Activated naive CD4-positive, alpha-beta T cell treated with anti-CD3 and anti-CD28 coated beads, Interleukin-2, amount 50 U/mL, for 24 hours (primary cell): ENCODE data around the gene C2orf42.
"Not testable (repeated sequence)": the region's sequence is repeated elsewhere in the genome, so short reads cannot be mapped to it uniquely, and the experiment has no call there.

Experiments
- H3K27ac Mint-ChIP-seq: one replicate; pipeline ENCODE4 v1.8.0; 2021; ENCODE audit warnings: mild to moderate bottlenecking, mixed read lengths
- H3K27me3 Mint-ChIP-seq: one replicate; pipeline ENCODE4 v1.8.0; 2021; ENCODE audit warnings: mixed read lengths
- H3K36me3 Mint-ChIP-seq: one replicate; pipeline ENCODE4 v1.8.0; 2021; ENCODE audit warnings: mixed read lengths
- H3K4me1 Mint-ChIP-seq: one replicate; pipeline ENCODE4 v1.8.0; 2021; ENCODE audit warnings: mixed read lengths
- H3K4me3 Mint-ChIP-seq: one replicate; pipeline ENCODE4 v1.8.0; 2021; ENCODE audit warnings: mild to moderate bottlenecking, mixed read lengths
- H3K9me3 Mint-ChIP-seq: one replicate; pipeline ENCODE4 v1.8.0; 2021; ENCODE audit warnings: mixed read lengths

The C2orf42 gene

GRCh38 chr2:70192516-70192915 lies 1.7 kb upstream of the C2orf42 start:
- Mint-ChIP-seq H3K4me1 (peaks cover 24% of the 10 kb centered on the region), H3K36me3 (peaks cover 2% of the 10 kb centered on the region), H3K27ac (no peak overlapping the region), H3K27me3 (no peaks in the 10 kb centered on the region), H3K9me3 (no peaks in the 10 kb centered on the region), H3K4me3 (no peak overlapping the region)

- Mint-ChIP-seq H3K27me3 (no peaks in the 10 kb centered on the region), H3K27ac (peak overlapping the region; percentile 99)
These were observed 471 bp upstream of the C2orf42 start for GRCh38 chr2:70191244-70191735.

GRCh38 chr2:70188460-70188859 lies 2.4 kb downstream of the C2orf42 start:
- no peaks in the 10 kb centered on the region for H3K27me3 Mint-ChIP-seq
- H3K36me3 Mint-ChIP-seq = peaks cover 2% of the 10 kb centered on the region
- peak overlapping the region; percentile 61 for H3K4me3 Mint-ChIP-seq
- peak overlapping the region; percentile 96 for H3K27ac Mint-ChIP-seq
- H3K4me1 Mint-ChIP-seq = peaks cover 24% of the 10 kb centered on the region
- H3K9me3 Mint-ChIP-seq = no peaks in the 10 kb centered on the region

More at GRCh38 chr2:70191244-70191735, 471 bp upstream of the C2orf42 start:
- Mint-ChIP-seq H3K4me1 (peaks cover 24% of the 10 kb centered on the region), H3K9me3 (no peaks in the 10 kb centered on the region), H3K36me3 (peaks cover 2% of the 10 kb centered on the region), H3K4me3 (peak overlapping the region; percentile 95)

- not testable (repeated sequence) for H3K9me3 Mint-ChIP-seq, H3K4me3 Mint-ChIP-seq, H3K27me3 Mint-ChIP-seq, H3K27ac Mint-ChIP-seq, H3K36me3 Mint-ChIP-seq
- peaks cover 24% of the 10 kb centered on the region for H3K4me1 Mint-ChIP-seq
These were observed 3.6 kb downstream of the C2orf42 start for GRCh38 chr2:70187170-70187569.

- Mint-ChIP-seq H3K27me3 (no peaks in the 10 kb centered on the region), H3K9me3 (no peaks in the 10 kb centered on the region), H3K4me3 (no peak overlapping the region), H3K4me1 (peaks cover 3% of the 10 kb centered on the region), H3K36me3 (peaks cover 4% of the 10 kb centered on the region), H3K27ac (no peak overlapping the region)
These were observed 8.1 kb downstream of the C2orf42 start for GRCh38 chr2:70182689-70183088.

GRCh38 chr2:70181363-70181956 lies 9.4 kb downstream of the C2orf42 start:
- H3K4me1 Mint-ChIP-seq = peaks cover 3% of the 10 kb centered on the region

GRCh38 chr2:70173520-70173919 lies 17.3 kb downstream of the C2orf42 start:
- no peaks in the 10 kb centered on the region for H3K4me1 Mint-ChIP-seq
- peaks cover 14% of the 10 kb centered on the region for H3K36me3 Mint-ChIP-seq
- no peaks in the 10 kb centered on the region for H3K27me3 Mint-ChIP-seq
- no peaks in the 10 kb centered on the region for H3K9me3 Mint-ChIP-seq
- no peak overlapping the region for H3K4me3 Mint-ChIP-seq
- no peak overlapping the region for H3K27ac Mint-ChIP-seq

More at GRCh38 chr2:70181363-70181956, 9.4 kb downstream of the C2orf42 start:
- Mint-ChIP-seq H3K36me3 (peaks cover 6% of the 10 kb centered on the region), H3K27ac (no peak overlapping the region), H3K27me3 (no peaks in the 10 kb centered on the region), H3K4me3 (no peak overlapping the region), H3K9me3 (no peaks in the 10 kb centered on the region)

- H3K4me3 Mint-ChIP-seq, H3K27me3 Mint-ChIP-seq, H3K27ac Mint-ChIP-seq, H3K9me3 Mint-ChIP-seq, H3K4me1 Mint-ChIP-seq: not testable (repeated sequence)
- peaks cover 14% of the 10 kb centered on the region for H3K36me3 Mint-ChIP-seq
These were observed 21.1 kb downstream of the C2orf42 start for GRCh38 chr2:70169654-70170245.

- peaks cover 7% of the 10 kb centered on the region for H3K36me3 Mint-ChIP-seq
- H3K27me3 Mint-ChIP-seq = no peaks in the 10 kb centered on the region
- H3K27ac Mint-ChIP-seq = peak overlapping the region; percentile 74
- H3K4me3 Mint-ChIP-seq = no peak overlapping the region
- H3K9me3 Mint-ChIP-seq = no peaks in the 10 kb centered on the region
- H3K4me1 Mint-ChIP-seq = peaks cover 12% of the 10 kb centered on the region
These were observed 29.7 kb downstream of the C2orf42 start for GRCh38 chr2:70161069-70161534.

- peaks cover 7% of the 10 kb centered on the region for H3K36me3 Mint-ChIP-seq
- H3K4me3 Mint-ChIP-seq = no peak overlapping the region
- H3K9me3 Mint-ChIP-seq = no peaks in the 10 kb centered on the region
- H3K27ac Mint-ChIP-seq = peak overlapping the region; percentile 86
- H3K27me3 Mint-ChIP-seq = no peaks in the 10 kb centered on the region
- H3K4me1 Mint-ChIP-seq = peaks cover 12% of the 10 kb centered on the region
These were observed 30.3 kb downstream of the C2orf42 start for GRCh38 chr2:70160545-70160944.

- not testable (repeated sequence) for H3K27ac Mint-ChIP-seq, H3K9me3 Mint-ChIP-seq, H3K4me3 Mint-ChIP-seq, H3K27me3 Mint-ChIP-seq, H3K36me3 Mint-ChIP-seq
- H3K4me1 Mint-ChIP-seq = peaks cover 26% of the 10 kb centered on the region
These were observed 41.6 kb downstream of the C2orf42 start for GRCh38 chr2:70149130-70149686.

GRCh38 chr2:70148211-70148760 lies 42.5 kb downstream of the C2orf42 start:
- not testable (repeated sequence) for H3K36me3 Mint-ChIP-seq, H3K4me3 Mint-ChIP-seq, H3K27me3 Mint-ChIP-seq, H3K27ac Mint-ChIP-seq, H3K9me3 Mint-ChIP-seq
- H3K4me1 Mint-ChIP-seq = peaks cover 29% of the 10 kb centered on the region

GRCh38 chr2:70145851-70146739 lies 44.7 kb downstream of the C2orf42 start:
- peak overlapping the region; percentile 86 for H3K27ac Mint-ChIP-seq
- H3K4me1 Mint-ChIP-seq = peaks cover 43% of the 10 kb centered on the region
- no peaks in the 10 kb centered on the region for H3K9me3 Mint-ChIP-seq
- peak overlapping the region; percentile 12 for H3K4me3 Mint-ChIP-seq
- peaks cover 5% of the 10 kb centered on the region for H3K36me3 Mint-ChIP-seq
- no peaks in the 10 kb centered on the region for H3K27me3 Mint-ChIP-seq

- Mint-ChIP-seq H3K4me3 (peak overlapping the region; percentile 38), H3K9me3 (no peaks in the 10 kb centered on the region), H3K4me1 (peaks cover 52% of the 10 kb centered on the region), H3K27me3 (no peaks in the 10 kb centered on the region), H3K36me3 (peaks cover 5% of the 10 kb centered on the region), H3K27ac (peak overlapping the region; percentile 63)
These were observed 45.7 kb downstream of the C2orf42 start for GRCh38 chr2:70145144-70145490.

GRCh38 chr2:70144443-70145143 lies 46.2 kb downstream of the C2orf42 start:
- Mint-ChIP-seq H3K36me3 (peaks cover 3% of the 10 kb centered on the region), H3K27me3 (no peaks in the 10 kb centered on the region), H3K4me1 (peaks cover 58% of the 10 kb centered on the region), H3K27ac (peak overlapping the region; percentile 63), H3K4me3 (peak overlapping the region; percentile 38), H3K9me3 (no peaks in the 10 kb centered on the region)
